B cell (primary cell): ENCODE results near the gene AP3D1. TPM values are rescaled to one million over a fixed set of nuclear protein-coding genes. Genes with fewer than 3 reads are reported as not detected.

Source experiments
- ATAC-seq: fragments of 200-7000 bp; cut with Tn5 transposase; one replicate; pipeline ENCODE4 v1.10.0; 2021; ENCODE audit warnings: low read depth, mild to moderate bottlenecking, moderate number of reproducible peaks, moderate library complexity
- CTCF ChIA-PET: fragments of 350-600 bp; sonication (Branson Sonifier 250); formaldehyde crosslinking; loops from one replicate; lab custom pipeline; 2021; ENCODE audit warnings: antibody characterized with exemption, inconsistent platforms; lab: Charles Lee
- POLR2A ChIA-PET: fragments of 350-600 bp; sonication (Branson Sonifier 250); formaldehyde crosslinking; loops from one replicate; lab custom pipeline; 2021; ENCODE audit warnings: antibody characterized with exemption; lab: Charles Lee
- DNase-seq: peaks from one replicate; pipeline ENCODE4 v3.0.0; 2013
- H2AFZ ChIP-seq: 2 replicates; pipeline ENCODE4 v1.6.1; 2012; ENCODE audit warnings: mild to moderate bottlenecking, low read depth, low read length; ENCODE audit not compliant: insufficient read depth, poor library complexity, severe bottlenecking
- H3K27ac ChIP-seq, 2 donors: 1 replicate in 1 of 2; 2 replicates in 1 of 2; pipeline ENCODE4 v1.5.1; 2012 to 2013; ENCODE audit warnings: low read length in 2 of 2, mild to moderate bottlenecking in 2 of 2, moderate library complexity in 1 of 2
- H3K27me3 ChIP-seq, 4 experiments: fragments of 200-600 bp in 1 of 4; sonication (generic) in 1 of 4; replicated peaks in 1 of 4; 1 replicate in 2 of 4; 2 replicates in 2 of 4; pipeline versions ENCODE4 v1.6.1 to v1.7.0; 2013 to 2016; ENCODE audit warnings: low read length in 3 of 4, mild to moderate bottlenecking in 2 of 4, mixed read lengths in 1 of 4, moderate library complexity in 1 of 4; ENCODE audit not compliant: insufficient read depth in 4 of 4, control insufficient read depth in 3 of 4; ENCODE audit errors: control extremely low read depth in 1 of 4
- H3K36me3 ChIP-seq, 2 experiments: replicated peaks in 1 of 2; 1 replicate in 1 of 2; 2 replicates in 1 of 2; pipeline versions ENCODE4 v1.6.1 to v1.7.1; 2013; ENCODE audit warnings: low read length in 1 of 2; ENCODE audit not compliant: insufficient read depth in 2 of 2, control insufficient read depth in 1 of 2; ENCODE audit errors: control extremely low read depth in 1 of 2, extremely low read depth in 1 of 2
- H3K4me1 ChIP-seq, 2 donors: fragments of 200-600 bp in 1 of 2; sonication (generic) in 1 of 2; 1 replicate in 1 of 2; 2 replicates in 1 of 2; pipeline versions ENCODE4 v1.5.1 to v1.6.1; 2013 to 2017; ENCODE audit warnings: low read length in 2 of 2; ENCODE audit not compliant: control insufficient read depth in 2 of 2, insufficient read depth in 2 of 2
- H3K4me2 ChIP-seq: replicated peaks from 2 replicates; pipeline ENCODE3; 2012; ENCODE audit warnings: mild to moderate bottlenecking, low read depth, low read length; ENCODE audit not compliant: poor library complexity, severe bottlenecking
- H3K4me3 ChIP-seq, 5 experiments: fragments of 200-600 bp in 1 of 5; sonication (generic) in 1 of 5; 1 replicate in 3 of 5; 2 replicates in 2 of 5; pipeline versions ENCODE4 v1.5.1 to v1.7.0; 2011 to 2016; ENCODE audit warnings: low read length in 4 of 5, mild to moderate bottlenecking in 4 of 5, low read depth in 2 of 5, control low read depth in 1 of 5, moderate library complexity in 1 of 5; ENCODE audit not compliant: insufficient read depth in 1 of 5; ENCODE audit errors: control extremely low read depth in 1 of 5, extremely low read depth in 1 of 5
- H3K79me2 ChIP-seq: fragments of 200-600 bp; sonication (generic); one replicate; pipeline ENCODE4 v1.6.0; 2016; ENCODE audit warnings: low read length; ENCODE audit not compliant: control insufficient read depth, insufficient read depth
- H3K9ac ChIP-seq: fragments of 200-600 bp; sonication (generic); 2 replicates; pipeline ENCODE4 v1.6.1; 2017; ENCODE audit warnings: mild to moderate bottlenecking, low read length, moderate library complexity
- H3K9me3 ChIP-seq, 3 donors: one replicate each; pipeline versions ENCODE4 v1.6.1 to v1.7.1; 2013; ENCODE audit warnings: low read length in 2 of 3; ENCODE audit not compliant: control insufficient read depth in 2 of 3, insufficient read depth in 1 of 3; ENCODE audit errors: control extremely low read depth in 1 of 3
- H4K20me1 ChIP-seq: 2 replicates; pipeline ENCODE4 v1.6.0; 2012; ENCODE audit warnings: mild to moderate bottlenecking, low read length; ENCODE audit not compliant: insufficient read depth, control insufficient read depth, poor library complexity, severe bottlenecking
- H3K27ac Mint-ChIP-seq: one replicate; pipeline ENCODE4 v1.8.0; 2021; ENCODE audit warnings: mixed read lengths
- H3K27me3 Mint-ChIP-seq: one replicate; pipeline ENCODE4 v1.8.0; 2021; ENCODE audit warnings: mixed read lengths
- H3K4me1 Mint-ChIP-seq: one replicate; pipeline ENCODE4 v1.8.0; 2021; ENCODE audit warnings: mixed read lengths
- H3K4me3 Mint-ChIP-seq: one replicate; pipeline ENCODE4 v1.8.0; 2021; ENCODE audit warnings: mixed read lengths
- H3K9me3 Mint-ChIP-seq: one replicate; pipeline ENCODE4 v1.8.0; 2022; ENCODE audit warnings: mixed read lengths; ENCODE audit not compliant: insufficient read depth
- CTCF ChIP-seq: fragments of 200-600 bp; IDR thresholded peaks from one replicate; pipeline ENCODE4 v1.8.0; 2022; ENCODE audit warnings: antibody characterized with exemption, mild to moderate bottlenecking
- EZH2 ChIP-seq: IDR thresholded peaks from 2 replicates; pipeline ENCODE4 v1.6.1; 2012; ENCODE audit warnings: borderline replicate concordance, low read depth, mild to moderate bottlenecking, moderate library complexity, low read length; ENCODE audit not compliant: insufficient read depth, poor library complexity, severe bottlenecking
- WGBS: methylation state at CpG from one replicate; pipeline ENCODE4 v1.1.5; 2013; ENCODE audit warnings: missing lambda C conversion rate; ENCODE audit not compliant: insufficient coverage; 5-methylcytosine and 5-hydroxymethylcytosine counted together
- intact Hi-C: fragments of 100-400 bp; cut with micrococcal nuclease; formaldehyde crosslinking; loops from one replicate; pipeline ENCODE4 v1.10.0; 2022
- polyA plus RNA-seq: library from polyadenylated mRNA; depleted of rRNA; stranded (reverse); fragments of >200 nt; gene quantifications from 2 replicates; pipeline ENCODE4 v1.2.3, GENCODE V29; 2012
- total RNA-seq, 2 donors: library from RNA; stranded (reverse); fragments of 120-200 nt in 1 of 2; gene quantifications; 1 replicate in 1 of 2; 2 replicates in 1 of 2; pipeline versions ENCODE4 v1.2.3 to v1.2.4, GENCODE V29; 2013 to 2022

The AP3D1 gene
- total and polyA plus RNA-seq, 2 donors (not counting 1 experiment from before 2014, with no cell fraction given): 96.4 to 114 TPM

DNA sequence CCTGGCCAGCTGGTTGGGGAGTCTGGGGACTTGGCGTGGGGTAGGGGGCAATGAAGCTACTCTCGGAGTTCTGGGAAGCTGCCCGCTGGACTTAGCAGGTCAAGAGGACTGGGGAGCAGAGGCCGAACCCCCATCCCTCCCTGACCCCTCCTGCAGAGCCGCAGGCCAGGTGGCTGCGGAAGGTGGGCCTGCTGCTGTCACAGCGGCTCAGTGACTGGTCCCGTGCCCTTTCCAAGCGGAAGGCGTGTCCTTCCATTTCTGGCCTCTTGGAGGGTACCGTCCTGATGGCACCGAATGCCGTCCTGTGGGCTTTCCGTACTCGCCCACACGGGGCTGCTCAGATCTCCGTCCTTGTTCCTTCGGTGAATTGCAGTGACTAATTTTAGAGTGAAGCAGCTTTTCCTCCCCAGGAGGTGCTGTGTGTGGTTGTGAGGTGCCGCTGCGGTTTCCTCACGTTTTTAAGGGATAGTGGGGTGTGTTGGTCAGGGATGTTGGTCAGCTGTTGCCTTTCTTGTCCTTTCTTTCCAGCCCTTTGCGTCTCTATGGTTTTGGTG lies 33.1 kb upstream of the AP3D1 start:
- intact Hi-C loops: no loop called here
- no peak overlapping the region for H3K9ac ChIP-seq
- H3K27ac ChIP-seq: no peak overlapping the region
- peaks cover 58% of the 10 kb centered on the region for H3K4me1 Mint-ChIP-seq
- no peak overlapping the region for H3K27ac Mint-ChIP-seq
- H2AFZ ChIP-seq: no peak overlapping the region
- H3K4me2 ChIP-seq: no peak overlapping the region
- ChIA-PET CTCF (no interaction called here), POLR2A (interaction anchor here (0.5 to 0.7 kb wide), 3 partner anchors 15 to 167 kb away, joined by 3 read pairs; no protein-coding TSS in a partner anchor)
- no peak overlapping the region for H3K4me3 Mint-ChIP-seq
- no peak for DNase-seq
- TF ChIP-seq CTCF (no peak), EZH2 (no peak)
- 96% methylated on average over 22 of the region's 22 CpGs for WGBS
- peaks cover 30 to 40% of the 10 kb centered on the region in 2 donors for H3K4me1 ChIP-seq
- no peak for ATAC-seq
- peaks cover 0 to 46% of the 10 kb centered on the region in 2 experiments for H3K36me3 ChIP-seq
- no peaks in the 10 kb centered on the region for H3K27me3 Mint-ChIP-seq
- H3K9me3 Mint-ChIP-seq: no peaks in the 10 kb centered on the region
- H3K27me3 ChIP-seq: no peaks in the 10 kb centered on the region
- H3K79me2 ChIP-seq: peaks cover 85% of the 10 kb centered on the region
- peaks cover 0 to 12% (median 0%) of the 10 kb centered on the region in 3 donors for H3K9me3 ChIP-seq
- H3K4me3 ChIP-seq: no peak overlapping the region
- H4K20me1 ChIP-seq: peaks cover 98% of the 10 kb centered on the region

- TF ChIP-seq CTCF (no peak), EZH2 (no peak)
- no peak overlapping the region for H3K27ac Mint-ChIP-seq
- no peaks in the 10 kb centered on the region for H3K27me3 ChIP-seq
- ChIA-PET CTCF (interaction anchor here (2.2 kb wide), 1 partner anchor 26 kb away, joined by 6 read pairs; no protein-coding TSS in a partner anchor), POLR2A (interaction anchor here (0.6 to 1.8 kb wide), 2 partner anchors 10 to 291 kb away, joined by 4 read pairs; no protein-coding TSS in a partner anchor)
- H3K27me3 Mint-ChIP-seq: no peaks in the 10 kb centered on the region
- WGBS: 92% methylated on average over 8 of the region's 9 CpGs
- H3K4me3 ChIP-seq: no peak overlapping the region
- H3K9me3 ChIP-seq: no peaks in the 10 kb centered on the region
- peaks cover 89% of the 10 kb centered on the region for H3K79me2 ChIP-seq
- H3K4me2 ChIP-seq: no peak overlapping the region
- no peak overlapping the region for H3K4me3 Mint-ChIP-seq
- H4K20me1 ChIP-seq: peaks cover 95% of the 10 kb centered on the region
- no peak for DNase-seq
- ATAC-seq: no peak
- H3K4me1 ChIP-seq: peaks cover 13 to 14% of the 10 kb centered on the region in 2 donors
- peaks cover 40% of the 10 kb centered on the region for H3K4me1 Mint-ChIP-seq
- peaks cover 0 to 32% of the 10 kb centered on the region in 2 experiments for H3K36me3 ChIP-seq
- intact Hi-C loops: no loop called here
- H2AFZ ChIP-seq: no peak overlapping the region
- H3K9ac ChIP-seq: no peak overlapping the region
- H3K9me3 Mint-ChIP-seq: no peaks in the 10 kb centered on the region
- H3K27ac ChIP-seq: no peak overlapping the region
These were observed 30.2 kb upstream of the AP3D1 start for GRCh38 chr19:2181633-2181997.
